GM18498 (cell line): ENCODE measurements around the gene LTBP3.
"Not testable (repeated sequence)": the region's sequence is repeated elsewhere in the genome, so short reads cannot be mapped to it uniquely, and the experiment has no call there.

Experiments used
- ATAC-seq: cut with Tn5 transposase; IDR thresholded peaks from one replicate; pipeline ENCODE4 v1.9.1; 2021; ENCODE audit warnings: mild to moderate bottlenecking, moderate library complexity; ENCODE audit not compliant: unreplicated experiment

LTBP3 gene

GRCh38 chr11:65538232-65538914 is 19.8 kb downstream of the LTBP3 start:
- ATAC-seq, result no peak

- no peak for ATAC-seq
Measured at GRCh38 chr11:65537620-65538231, 20.4 kb downstream of the LTBP3 start.

GRCh38 chr11:65537296-65537597 is 20.9 kb downstream of the LTBP3 start:
- no peak for ATAC-seq

- ATAC-seq, result no peak
Measured at GRCh38 chr11:65536412-65537295, 21.5 kb downstream of the LTBP3 start.

DNA sequence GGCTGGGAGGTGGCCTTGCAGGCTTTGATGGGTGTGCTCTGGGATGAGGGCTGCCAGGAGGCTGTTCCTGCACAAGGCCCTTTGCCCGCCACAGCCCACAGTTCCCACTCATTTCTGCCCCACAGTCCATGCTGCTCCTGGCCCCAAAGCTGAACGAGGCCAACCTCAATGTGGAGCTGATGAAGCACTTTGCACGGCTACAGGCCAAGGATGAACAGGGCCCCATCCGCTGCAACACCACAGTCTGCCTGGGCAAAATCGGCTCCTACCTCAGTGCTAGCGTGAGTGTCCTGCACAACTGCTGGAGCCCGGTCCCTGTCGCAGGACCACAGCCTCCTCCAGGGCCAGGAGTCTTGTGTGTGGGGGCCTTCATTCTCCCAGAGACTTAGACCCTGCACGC is 23.1 kb downstream of the LTBP3 start:
- ATAC-seq, result no peak

DNA sequence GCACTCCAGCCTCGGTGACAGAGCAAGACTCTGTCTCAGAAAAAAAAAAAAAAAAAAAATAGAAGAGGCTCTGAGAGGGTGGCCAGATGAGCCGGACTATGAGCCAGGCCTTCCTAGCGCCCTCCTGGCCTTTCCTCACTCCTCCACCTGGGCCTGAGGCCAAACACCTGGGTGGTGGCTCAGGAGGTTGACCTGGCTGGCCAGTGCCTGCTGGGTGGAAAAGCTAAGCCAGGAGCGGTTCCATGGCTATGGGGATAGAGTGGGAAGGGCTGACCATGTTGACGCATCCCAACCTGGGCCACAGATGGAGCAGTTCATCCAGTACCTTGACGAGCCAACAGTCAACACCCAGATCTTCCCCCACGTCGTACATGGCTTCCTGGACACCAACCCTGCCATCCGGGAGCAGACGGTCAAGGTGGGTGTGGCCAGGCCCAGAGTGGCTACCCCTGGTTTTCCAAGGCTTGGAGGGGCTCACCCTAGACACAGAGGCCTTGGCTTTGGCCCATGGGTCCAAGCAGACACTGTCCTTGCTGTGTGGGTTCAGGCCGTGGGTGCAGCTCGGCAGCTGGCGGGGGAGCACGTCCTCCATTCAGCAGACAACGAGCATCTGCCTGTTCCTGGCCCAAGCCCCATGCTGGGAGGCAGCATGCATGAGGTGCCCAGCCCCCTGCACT is 25.6 kb downstream of the LTBP3 start:
- ATAC-seq, result no peak

- no peak for ATAC-seq
Measured at GRCh38 chr11:65530157-65530496, 28.0 kb downstream of the LTBP3 start.

DNA sequence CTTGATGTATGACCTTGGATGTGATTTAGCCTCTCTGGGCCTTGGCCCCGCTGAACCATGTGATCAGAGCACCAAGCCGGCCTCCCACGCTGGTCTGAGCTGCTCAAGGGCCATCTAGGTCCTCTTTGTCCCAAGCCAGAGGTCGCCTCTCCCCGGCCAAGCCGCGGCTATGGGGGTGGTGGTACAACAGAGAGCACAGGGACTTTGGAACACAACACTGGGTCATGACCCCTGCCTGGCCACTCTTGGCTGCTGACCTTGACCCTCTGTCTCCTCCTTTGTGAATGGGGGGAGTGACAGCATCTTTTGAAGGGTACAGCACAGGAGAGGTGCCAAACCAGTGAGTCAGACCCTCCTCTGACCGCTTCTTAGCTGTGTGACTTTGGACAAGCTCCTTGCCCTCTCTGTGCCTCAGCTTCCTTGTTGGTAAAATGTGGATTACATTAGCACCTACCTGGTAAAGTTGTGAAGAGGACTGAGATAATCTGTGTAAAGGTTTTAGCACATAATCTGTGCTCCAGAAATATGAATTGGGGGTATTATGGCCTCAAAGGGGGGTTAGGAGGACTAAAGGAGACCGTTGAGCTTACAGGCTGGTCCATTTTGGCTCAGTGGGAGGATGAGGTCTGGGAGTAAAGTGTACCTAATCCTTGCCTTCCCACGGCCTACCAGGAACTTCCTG is 28.5 kb downstream of the LTBP3 start:
- no peak for ATAC-seq

DNA sequence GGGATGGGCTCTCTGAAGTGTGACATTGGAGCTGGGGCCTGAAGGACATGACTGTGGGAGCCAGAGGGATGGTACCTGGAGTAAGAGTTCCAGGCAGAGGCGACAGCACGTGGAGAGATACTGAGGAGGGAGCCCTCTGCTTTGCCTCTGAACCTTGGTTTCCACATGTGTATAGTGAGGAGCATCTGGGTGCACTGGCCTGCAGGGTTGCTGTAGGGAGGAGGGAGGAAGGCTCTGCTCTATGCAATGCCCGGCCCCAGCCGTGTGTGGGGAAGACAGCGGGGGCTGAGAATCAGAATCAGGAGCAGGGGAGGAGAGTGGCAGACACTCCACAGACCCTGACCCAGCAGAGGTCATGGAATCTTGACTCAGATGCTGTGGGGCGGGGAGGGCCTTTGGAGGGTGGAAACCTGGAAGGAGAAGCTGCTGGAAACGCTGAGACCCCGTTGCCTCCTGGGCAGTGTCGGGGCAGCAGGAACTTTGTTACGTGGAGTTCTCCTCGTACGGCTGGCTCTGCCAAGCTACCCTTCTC is 29.3 kb downstream of the LTBP3 start:
- no peak for ATAC-seq

- ATAC-seq, result no peak
Measured at GRCh38 chr11:65526744-65527143, 31.4 kb downstream of the LTBP3 start.

DNA sequence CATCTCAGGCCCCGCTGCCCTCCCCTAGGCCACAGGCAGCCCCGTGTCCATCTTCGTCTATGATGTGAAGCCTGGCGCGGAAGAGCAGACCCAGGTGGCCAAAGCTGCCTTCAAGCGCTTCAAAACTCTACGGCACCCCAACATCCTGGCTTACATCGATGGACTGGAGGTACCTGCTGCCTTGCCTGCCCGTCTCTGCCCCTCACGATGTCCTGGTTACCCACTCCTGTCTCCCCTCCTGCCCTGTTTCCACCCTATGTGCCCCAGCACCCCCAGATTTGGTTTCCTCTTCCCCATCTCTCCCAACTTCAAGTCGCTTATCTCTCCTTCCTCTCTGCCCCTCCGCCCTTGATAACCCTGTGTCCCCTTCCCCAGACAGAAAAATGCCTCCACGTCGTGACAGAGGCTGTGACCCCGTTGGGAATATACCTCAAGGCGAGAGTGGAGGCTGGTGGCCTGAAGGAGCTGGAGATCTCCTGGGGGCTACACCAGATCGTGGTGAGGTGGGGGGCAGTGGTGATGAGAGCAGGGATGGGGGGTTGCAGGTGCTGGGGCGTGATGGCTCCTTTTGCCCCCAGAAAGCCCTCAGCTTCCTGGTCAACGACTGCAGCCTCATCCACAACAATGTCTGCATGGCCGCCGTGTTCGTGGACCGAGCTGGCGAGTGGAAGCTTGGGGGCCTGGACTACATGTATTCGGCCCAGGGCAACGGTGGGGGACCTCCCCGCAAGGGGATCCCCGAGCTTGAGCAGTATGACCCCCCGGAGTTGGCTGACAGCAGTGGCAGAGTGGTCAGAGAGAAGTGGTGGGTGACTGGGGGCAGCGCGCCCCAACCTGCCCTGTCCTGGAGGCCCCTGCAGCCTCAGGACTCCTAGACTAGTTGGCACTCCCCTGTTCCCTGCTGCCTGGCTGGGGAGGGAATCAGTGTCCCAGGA is 32.3 kb downstream of the LTBP3 start:
- ATAC-seq, result no peak

DNA sequence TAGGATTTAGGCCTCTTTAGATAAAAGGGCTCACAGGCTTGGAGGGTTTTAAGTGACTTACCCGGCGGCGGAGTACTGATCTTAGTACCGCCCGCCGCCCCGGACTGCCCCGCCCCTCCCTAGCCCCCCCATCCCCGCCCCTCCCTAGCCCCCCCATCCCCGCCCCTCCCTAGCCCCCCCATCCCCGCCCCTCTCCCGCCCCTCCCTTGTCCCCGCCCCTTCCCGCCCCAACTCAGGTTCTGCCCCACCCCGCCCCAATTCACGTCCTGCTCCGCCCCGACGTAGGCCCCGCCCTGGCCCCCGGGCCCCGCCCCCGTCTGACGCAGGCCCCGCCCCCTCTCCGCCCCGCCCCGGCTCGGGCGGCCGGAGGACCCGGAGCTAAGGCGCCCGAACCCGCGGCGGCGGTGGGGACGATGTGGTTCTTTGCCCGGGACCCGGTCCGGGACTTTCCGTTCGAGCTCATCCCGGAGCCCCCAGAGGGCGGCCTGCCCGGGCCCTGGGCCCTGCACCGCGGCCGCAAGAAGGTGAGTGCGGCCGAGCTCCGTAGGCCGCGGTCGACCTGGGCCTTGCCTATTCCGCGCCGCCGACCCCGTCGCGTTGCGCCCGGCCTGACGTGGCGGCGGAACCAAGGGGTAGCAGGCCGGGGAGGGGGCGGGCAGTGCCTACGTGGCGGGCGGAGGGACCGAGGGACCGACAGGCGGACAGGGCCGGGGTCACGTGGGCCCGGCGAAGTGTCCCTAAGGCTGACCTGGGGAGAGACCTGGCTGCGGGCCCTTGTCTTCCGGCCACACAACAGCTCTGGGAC is 33.2 kb downstream of the LTBP3 start, which contains the start of gene SCYL1:
TSS of gene SCYL1 (plus strand) at position 343 of the 805 bp plus-strand sequence. CDS start at position 414, 71 bp downstream.
- peak; percentile 70 for ATAC-seq

- no peak for ATAC-seq
Measured at GRCh38 chr11:65524014-65524740, 34.0 kb downstream of the LTBP3 start.

DNA sequence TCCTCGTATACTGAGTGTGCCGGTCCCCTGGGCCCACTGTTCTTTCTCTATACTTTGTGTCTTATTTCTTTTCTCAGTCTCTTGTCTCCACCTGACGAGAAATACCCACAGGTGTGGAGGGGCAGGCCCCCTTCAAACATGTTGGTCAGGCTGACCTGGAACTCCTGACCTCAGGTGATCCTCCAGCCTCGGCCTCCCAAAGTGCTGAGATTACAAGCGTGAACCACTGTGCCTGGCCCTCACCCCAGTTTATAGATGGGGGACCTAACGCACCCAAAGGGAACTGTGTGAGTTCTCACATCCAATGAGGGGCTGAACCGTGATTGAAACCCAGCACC is 34.6 kb downstream of the LTBP3 start:
- not testable (repeated sequence) for ATAC-seq

- ATAC-seq, result not testable (repeated sequence)
Measured at GRCh38 chr11:65522718-65523630, 35.2 kb downstream of the LTBP3 start.

DNA sequence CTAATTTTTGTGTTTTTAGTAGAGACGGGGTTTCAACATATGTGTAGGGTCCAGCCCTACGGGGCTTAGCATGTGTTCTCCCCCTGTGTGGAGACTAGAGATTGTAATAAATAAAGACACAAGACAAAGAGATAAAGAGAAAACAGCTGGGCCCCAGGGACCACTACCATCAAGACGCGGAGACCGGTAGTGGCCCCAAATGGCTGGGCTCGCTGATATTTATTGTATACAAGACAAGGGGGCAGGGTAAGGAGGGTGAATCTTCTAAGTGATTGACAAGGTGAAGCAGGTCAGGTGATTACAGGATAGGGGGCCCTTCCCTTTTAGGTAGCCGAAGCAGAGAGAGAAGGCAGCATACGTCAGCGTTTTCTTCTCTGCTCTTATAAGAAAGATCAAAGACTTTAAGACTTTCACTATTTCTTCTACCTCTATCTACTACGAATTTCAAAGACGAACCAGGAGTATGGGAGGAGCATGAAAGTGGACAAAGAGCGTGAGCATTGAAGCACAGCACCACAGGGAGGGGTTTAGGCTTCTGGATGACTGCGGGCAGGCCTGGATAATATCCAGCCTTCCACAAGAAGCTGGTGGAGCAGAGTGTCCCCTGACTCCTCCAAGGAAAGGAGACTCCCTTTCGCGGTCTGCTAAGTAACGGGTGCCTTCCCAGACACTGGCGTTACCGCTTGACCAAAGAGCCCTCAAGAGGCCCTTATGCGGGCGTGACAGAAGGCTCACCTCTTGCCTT is 36.2 kb downstream of the LTBP3 start:
- not testable (repeated sequence) for ATAC-seq
